ENCODE measurements around the gene R3HCC1L.

Gene R3HCC1L

GRCh38 chr10:98259606-98260315, 125.3 kb downstream of the R3HCC1L start:
- peak in 1 of 58 donors; percentile 31 for DNase-seq

- DNase-seq = no peak
These were observed 125.9 kb downstream of the R3HCC1L start for GRCh38 chr10:98260350-98260749.

- no peak for DNase-seq
These were observed 126.3 kb downstream of the R3HCC1L start for GRCh38 chr10:98260752-98261151.

GRCh38 chr10:98261436-98262277, 127.2 kb downstream of the R3HCC1L start:
- DNase-seq = no peak

- DNase-seq = no peak
These were observed 128.1 kb downstream of the R3HCC1L start for GRCh38 chr10:98262571-98262970.

GRCh38 chr10:98263088-98263487, 128.6 kb downstream of the R3HCC1L start:
- no peak for DNase-seq

- DNase-seq = no peak
These were observed 130.1 kb downstream of the R3HCC1L start for GRCh38 chr10:98264378-98265065.

GRCh38 chr10:98265403-98266378, 131.2 kb downstream of the R3HCC1L start:
- no peak for DNase-seq

- DNase-seq = no peak
These were observed 132.2 kb downstream of the R3HCC1L start for GRCh38 chr10:98266647-98267046.

GRCh38 chr10:98267069-98267893, 132.8 kb downstream of the R3HCC1L start:
- DNase-seq = no peak

- DNase-seq = peak in 2 of 58 donors; percentile 11 to 13
These were observed 133.6 kb downstream of the R3HCC1L start, which contains the start of gene LOXL4 for GRCh38 chr10:98267894-98268693. Gene LOXL4 (minus strand): TSS chr10:98268194. CDS start chr10:98263019, 5,175 bp downstream.

- no peak for DNase-seq
These were observed 134.4 kb downstream of the R3HCC1L start for GRCh38 chr10:98268694-98269431.

- peak in 13 of 58 donors; percentile 10 to 46 (median 31) for DNase-seq
These were observed 135.0 kb downstream of the R3HCC1L start for GRCh38 chr10:98269435-98269912.

GRCh38 chr10:98270073-98270740, 135.8 kb downstream of the R3HCC1L start:
- no peak for DNase-seq

GRCh38 chr10:98270786-98271185, 136.3 kb downstream of the R3HCC1L start:
- DNase-seq = no peak

GRCh38 chr10:98272245-98272644, 137.8 kb downstream of the R3HCC1L start:
- DNase-seq = no peak

GRCh38 chr10:98272656-98273055, 138.2 kb downstream of the R3HCC1L start:
- DNase-seq = no peak
